ENCODE data around the gene DSCAML1.

Gene DSCAML1

DNA sequence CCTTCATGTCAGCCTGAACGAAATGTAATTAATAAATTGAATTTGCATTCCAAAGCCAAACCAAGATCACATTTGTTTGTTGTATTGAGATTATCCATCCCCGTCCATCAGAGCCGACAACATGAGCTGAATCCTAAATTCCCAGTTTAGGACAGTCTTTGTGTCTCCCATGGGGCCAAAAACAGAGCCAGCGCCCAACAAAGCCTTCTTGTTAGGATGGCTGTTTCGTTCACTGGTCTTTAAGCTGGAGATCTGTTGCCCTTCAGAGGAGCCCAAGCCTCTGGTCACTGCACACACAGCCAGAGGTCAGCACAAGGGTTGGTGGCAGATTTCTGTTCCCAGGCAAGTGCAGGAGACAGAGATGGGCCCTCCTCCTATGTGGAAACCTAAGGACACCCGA lies 25.8 kb downstream of the DSCAML1 start:
- no peak for DNase-seq
- Histone ChIP-seq H3K9me3 (ENCODE audit: control extremely low read depth in 1 of 5, control insufficient read depth in 4 of 5, insufficient read depth in 2 of 5, low read depth in 1 of 5, low read length in 4 of 5) (no peaks in the 10 kb centered on the region), H3K36me3 (ENCODE audit: control insufficient read depth in 4 of 4, insufficient read depth in 4 of 4, low read length in 3 of 4) (no peaks in the 10 kb centered on the region), H3K27me3 (replicated peaks in 2 of 5; ENCODE audit: control insufficient read depth in 4 of 5, insufficient read depth in 5 of 5, low read length in 4 of 5) (peaks cover 0 to 5% (median 2%) of the 10 kb centered on the region in 5 experiments), H3K27ac (ENCODE audit: insufficient read depth in 1 of 2, low read depth in 1 of 2, low read length in 2 of 2, poor library complexity in 1 of 2, severe bottlenecking in 2 of 2) (no peak overlapping the region), H3K4me1 (ENCODE audit: control extremely low read depth in 1 of 4, control insufficient read depth in 4 of 4, insufficient read depth in 4 of 4, low read length in 3 of 4) (no peaks in the 10 kb centered on the region), H3K4me3 (ENCODE audit: control insufficient read depth in 1 of 7, extremely low read depth in 1 of 7, insufficient read depth in 4 of 7, low read depth in 2 of 7, low read length in 6 of 7) (no peak overlapping the region)
- WGBS (ENCODE audit: insufficient coverage) = 100% methylated on average over 5 of the region's 6 CpGs
- ChIA-PET CTCF (interaction anchor here (2.5 kb wide), 1 partner anchor 10 kb away, joined by 6 read pairs; no protein-coding TSS in a partner anchor), POLR2A (interaction anchor here (0.5 kb wide), 1 partner anchor 152 kb away, joined by 4 read pairs; no protein-coding TSS in a partner anchor)

DNA sequence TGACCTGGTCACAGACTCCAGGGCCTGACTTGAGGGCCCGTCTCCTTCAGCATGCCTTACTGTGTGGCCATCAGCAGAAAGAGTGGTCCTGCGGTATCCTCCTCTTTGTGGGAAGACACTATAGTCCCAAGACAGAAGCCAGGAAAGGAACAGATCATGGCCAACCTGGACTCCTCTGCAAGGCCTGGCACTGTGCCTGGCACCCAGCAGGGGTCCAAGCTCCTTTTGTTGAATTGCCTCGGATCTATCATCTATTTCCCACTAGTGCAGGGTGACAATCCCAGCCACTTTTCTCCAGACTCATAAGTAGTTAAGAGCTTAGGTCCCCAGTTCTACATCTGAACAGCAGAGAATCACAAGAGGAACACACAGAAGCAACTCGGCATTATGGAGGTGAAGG lies 27.0 kb downstream of the DSCAML1 start:
- H3K36me3 ChIP-seq (ENCODE audit: control insufficient read depth in 4 of 4, insufficient read depth in 4 of 4, low read length in 3 of 4) = no peaks in the 10 kb centered on the region
- no peak for DNase-seq
- H3K4me1 ChIP-seq (ENCODE audit: control extremely low read depth in 1 of 4, control insufficient read depth in 4 of 4, insufficient read depth in 4 of 4, low read length in 3 of 4) = no peaks in the 10 kb centered on the region
- no peaks in the 10 kb centered on the region for H3K9me3 ChIP-seq (ENCODE audit: control extremely low read depth in 1 of 5, control insufficient read depth in 4 of 5, insufficient read depth in 2 of 5, low read depth in 1 of 5, low read length in 4 of 5)
- no peak overlapping the region for H3K27ac ChIP-seq (ENCODE audit: insufficient read depth in 1 of 2, low read depth in 1 of 2, low read length in 2 of 2, poor library complexity in 1 of 2, severe bottlenecking in 2 of 2)
- H3K4me3 ChIP-seq (ENCODE audit: control insufficient read depth in 1 of 7, extremely low read depth in 1 of 7, insufficient read depth in 4 of 7, low read depth in 2 of 7, low read length in 6 of 7) = no peak overlapping the region
- H3K27me3 ChIP-seq (replicated peaks in 2 of 5; ENCODE audit: control insufficient read depth in 4 of 5, insufficient read depth in 5 of 5, low read length in 4 of 5) = peaks cover 0 to 5% (median 0%) of the 10 kb centered on the region in 5 experiments
- POLR2A ChIA-PET = no interaction called here
- 100% methylated on average over 3 of the region's 4 CpGs for WGBS (ENCODE audit: insufficient coverage)
- CTCF ChIA-PET = interaction anchor here (2.5 kb wide), 1 partner anchor 11 kb away, joined by 6 read pairs; no protein-coding TSS in a partner anchor

DNA sequence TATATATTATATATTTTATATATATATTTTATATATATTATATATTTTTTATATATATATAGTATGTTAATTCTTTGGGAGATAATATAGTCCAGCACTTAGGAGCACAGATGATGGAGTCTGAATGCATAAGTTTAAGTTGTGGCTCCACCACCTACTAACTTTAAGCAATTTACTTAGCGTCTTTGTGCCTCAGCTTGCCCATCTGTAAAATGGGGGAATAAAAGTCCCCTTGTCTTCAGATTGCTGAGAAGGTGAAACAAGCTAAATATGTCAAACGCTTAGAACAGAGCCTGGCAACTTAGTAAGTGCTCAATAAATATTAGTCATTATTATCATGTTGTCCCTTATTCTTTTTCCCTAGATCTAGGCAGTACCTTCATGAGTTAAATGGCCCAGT lies 27.5 kb downstream of the DSCAML1 start:
- Histone ChIP-seq H3K4me3 (ENCODE audit: control insufficient read depth in 1 of 7, extremely low read depth in 1 of 7, insufficient read depth in 4 of 7, low read depth in 2 of 7, low read length in 6 of 7) (no peak overlapping the region), H3K27me3 (replicated peaks in 2 of 5; ENCODE audit: control insufficient read depth in 4 of 5, insufficient read depth in 5 of 5, low read length in 4 of 5) (peaks cover 0 to 5% (median 0%) of the 10 kb centered on the region in 5 experiments), H3K4me1 (ENCODE audit: control extremely low read depth in 1 of 4, control insufficient read depth in 4 of 4, insufficient read depth in 4 of 4, low read length in 3 of 4) (no peaks in the 10 kb centered on the region), H3K9me3 (ENCODE audit: control extremely low read depth in 1 of 5, control insufficient read depth in 4 of 5, insufficient read depth in 2 of 5, low read depth in 1 of 5, low read length in 4 of 5) (no peaks in the 10 kb centered on the region), H3K27ac (ENCODE audit: insufficient read depth in 1 of 2, low read depth in 1 of 2, low read length in 2 of 2, poor library complexity in 1 of 2, severe bottlenecking in 2 of 2) (no peak overlapping the region), H3K36me3 (ENCODE audit: control insufficient read depth in 4 of 4, insufficient read depth in 4 of 4, low read length in 3 of 4) (no peaks in the 10 kb centered on the region)
- ChIA-PET POLR2A (no interaction called here), CTCF (interaction anchor here (2.5 kb wide), 1 partner anchor 12 kb away, joined by 6 read pairs; no protein-coding TSS in a partner anchor)
- no peak for DNase-seq
- WGBS (ENCODE audit: insufficient coverage) = no CpG with 5 or more reads among the region's 2 CpGs

DNA sequence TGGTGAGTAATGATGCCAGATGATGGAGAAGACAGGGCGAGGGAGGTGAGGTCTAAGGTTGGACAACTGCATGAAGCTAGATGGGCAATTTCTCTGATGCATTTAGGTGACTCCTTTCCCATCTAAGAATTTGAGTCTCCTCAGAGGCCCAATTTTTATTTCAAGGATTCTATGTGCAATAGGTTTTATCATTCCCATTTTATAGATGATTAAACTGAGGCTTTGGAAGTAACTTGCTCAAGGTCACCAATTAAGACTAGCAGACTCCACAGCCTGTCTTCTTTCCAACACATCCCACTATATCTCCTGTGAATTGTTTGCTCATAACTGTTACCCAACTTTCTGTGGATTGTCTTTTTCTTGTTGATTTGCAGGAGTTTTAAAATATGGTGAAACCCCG lies 28.5 kb downstream of the DSCAML1 start:
- Histone ChIP-seq H3K27me3 (replicated peaks in 2 of 5; ENCODE audit: control insufficient read depth in 4 of 5, insufficient read depth in 5 of 5, low read length in 4 of 5) (peaks cover 0 to 5% (median 0%) of the 10 kb centered on the region in 5 experiments), H3K27ac (ENCODE audit: insufficient read depth in 1 of 2, low read depth in 1 of 2, low read length in 2 of 2, poor library complexity in 1 of 2, severe bottlenecking in 2 of 2) (no peak overlapping the region), H3K9me3 (ENCODE audit: control extremely low read depth in 1 of 5, control insufficient read depth in 4 of 5, insufficient read depth in 2 of 5, low read depth in 1 of 5, low read length in 4 of 5) (no peaks in the 10 kb centered on the region), H3K36me3 (ENCODE audit: control insufficient read depth in 4 of 4, insufficient read depth in 4 of 4, low read length in 3 of 4) (no peaks in the 10 kb centered on the region), H3K4me1 (ENCODE audit: control extremely low read depth in 1 of 4, control insufficient read depth in 4 of 4, insufficient read depth in 4 of 4, low read length in 3 of 4) (no peaks in the 10 kb centered on the region), H3K4me3 (ENCODE audit: control insufficient read depth in 1 of 7, extremely low read depth in 1 of 7, insufficient read depth in 4 of 7, low read depth in 2 of 7, low read length in 6 of 7) (no peak overlapping the region)
- ChIA-PET POLR2A (no interaction called here), CTCF (no interaction called here)
- no CpG with 5 or more reads among the region's 2 CpGs for WGBS (ENCODE audit: insufficient coverage)
- no peak for DNase-seq

DNA sequence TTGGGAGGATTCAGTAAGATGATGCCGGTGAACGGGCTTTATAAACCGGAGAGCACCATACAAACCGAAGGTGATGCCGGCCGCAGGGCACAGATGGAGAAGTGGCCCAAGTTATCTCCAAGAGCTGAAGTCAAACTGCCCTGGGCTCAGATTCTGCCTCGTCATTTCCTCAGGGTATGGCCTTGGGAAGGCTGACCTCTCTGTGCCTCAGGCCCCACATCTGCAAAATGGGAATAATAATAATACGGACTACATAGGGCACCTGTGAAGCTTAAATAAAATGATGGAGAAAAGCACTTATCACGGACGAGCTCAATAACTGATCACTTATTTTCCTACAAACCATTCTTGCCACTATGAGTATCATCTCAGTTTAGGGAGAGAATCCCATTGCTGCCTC lies 29.9 kb downstream of the DSCAML1 start:
- Histone ChIP-seq H3K27me3 (replicated peaks in 2 of 5; ENCODE audit: control insufficient read depth in 4 of 5, insufficient read depth in 5 of 5, low read length in 4 of 5) (peaks cover 0 to 3% (median 0%) of the 10 kb centered on the region in 5 experiments), H3K27ac (ENCODE audit: insufficient read depth in 1 of 2, low read depth in 1 of 2, low read length in 2 of 2, poor library complexity in 1 of 2, severe bottlenecking in 2 of 2) (no peak overlapping the region), H3K36me3 (ENCODE audit: control insufficient read depth in 4 of 4, insufficient read depth in 4 of 4, low read length in 3 of 4) (no peaks in the 10 kb centered on the region), H3K4me1 (ENCODE audit: control extremely low read depth in 1 of 4, control insufficient read depth in 4 of 4, insufficient read depth in 4 of 4, low read length in 3 of 4) (no peaks in the 10 kb centered on the region), H3K9me3 (ENCODE audit: control extremely low read depth in 1 of 5, control insufficient read depth in 4 of 5, insufficient read depth in 2 of 5, low read depth in 1 of 5, low read length in 4 of 5) (no peaks in the 10 kb centered on the region), H3K4me3 (ENCODE audit: control insufficient read depth in 1 of 7, extremely low read depth in 1 of 7, insufficient read depth in 4 of 7, low read depth in 2 of 7, low read length in 6 of 7) (no peak overlapping the region)
- ChIA-PET CTCF (interaction anchor here (0.8 kb wide), 1 partner anchor 42 kb away, joined by 4 read pairs; no protein-coding TSS in a partner anchor), POLR2A (no interaction called here)
- no peak for DNase-seq
- 85% methylated on average over 7 of the region's 10 CpGs for WGBS (ENCODE audit: insufficient coverage)

DNA sequence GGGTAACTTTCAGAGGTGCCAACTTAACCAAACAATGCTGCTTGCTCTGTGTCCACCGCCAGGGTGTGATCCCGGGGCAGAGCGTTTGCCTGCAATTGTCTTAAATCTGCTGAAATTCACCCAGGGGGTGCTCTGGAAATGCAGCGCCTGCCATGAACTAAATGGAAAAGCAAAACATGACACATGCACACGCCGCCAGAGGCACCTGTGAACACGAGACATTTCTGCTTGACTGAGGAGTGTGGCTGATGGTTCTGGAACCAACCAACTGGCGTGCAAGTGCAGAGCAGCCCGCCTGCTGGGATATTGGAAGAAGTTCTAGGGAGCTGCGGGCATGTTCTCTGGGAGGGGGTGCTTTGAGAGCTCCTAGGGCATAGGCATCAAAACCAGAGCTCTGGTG lies 30.4 kb downstream of the DSCAML1 start:
- no peak for DNase-seq
- POLR2A ChIA-PET = no interaction called here
- Histone ChIP-seq H3K4me3 (ENCODE audit: control insufficient read depth in 1 of 7, extremely low read depth in 1 of 7, insufficient read depth in 4 of 7, low read depth in 2 of 7, low read length in 6 of 7) (no peak overlapping the region), H3K4me1 (ENCODE audit: control extremely low read depth in 1 of 4, control insufficient read depth in 4 of 4, insufficient read depth in 4 of 4, low read length in 3 of 4) (no peaks in the 10 kb centered on the region), H3K36me3 (ENCODE audit: control insufficient read depth in 4 of 4, insufficient read depth in 4 of 4, low read length in 3 of 4) (no peaks in the 10 kb centered on the region), H3K9me3 (ENCODE audit: control extremely low read depth in 1 of 5, control insufficient read depth in 4 of 5, insufficient read depth in 2 of 5, low read depth in 1 of 5, low read length in 4 of 5) (no peaks in the 10 kb centered on the region), H3K27me3 (replicated peaks in 2 of 5; ENCODE audit: control insufficient read depth in 4 of 5, insufficient read depth in 5 of 5, low read length in 4 of 5) (peaks cover 0 to 3% (median 0%) of the 10 kb centered on the region in 5 experiments), H3K27ac (ENCODE audit: insufficient read depth in 1 of 2, low read depth in 1 of 2, low read length in 2 of 2, poor library complexity in 1 of 2, severe bottlenecking in 2 of 2) (no peak overlapping the region)
- CTCF ChIA-PET = interaction anchor here (0.8 kb wide), 1 partner anchor 43 kb away, joined by 4 read pairs; no protein-coding TSS in a partner anchor
- 95% methylated on average over 10 of the region's 10 CpGs for WGBS (ENCODE audit: insufficient coverage)

DNA sequence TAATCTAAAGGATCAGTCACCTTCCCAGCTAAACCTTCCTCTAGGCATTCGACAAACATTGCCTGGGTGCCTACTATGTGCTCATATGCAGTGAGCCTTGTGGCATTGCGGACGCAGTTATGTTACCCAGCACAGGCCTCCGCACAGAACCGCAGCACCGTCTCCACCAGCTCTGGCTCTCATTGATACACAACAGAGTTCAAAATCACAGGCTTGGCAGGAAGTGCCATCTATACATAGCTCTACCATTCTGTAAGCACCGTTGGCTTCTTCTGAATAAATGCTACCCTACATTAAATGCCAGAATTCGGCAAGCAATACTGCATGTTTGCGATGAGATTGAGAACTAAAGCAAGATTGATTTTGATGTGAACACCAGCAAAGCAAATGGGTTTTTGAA lies 31.0 kb downstream of the DSCAML1 start:
- H3K27ac ChIP-seq (ENCODE audit: insufficient read depth in 1 of 2, low read depth in 1 of 2, low read length in 2 of 2, poor library complexity in 1 of 2, severe bottlenecking in 2 of 2) = no peak overlapping the region

More for the DNA sequence above, 31.0 kb downstream of the DSCAML1 start:
- H3K27me3 ChIP-seq (replicated peaks in 2 of 5; ENCODE audit: control insufficient read depth in 4 of 5, insufficient read depth in 5 of 5, low read length in 4 of 5) = peaks cover 0 to 3% (median 0%) of the 10 kb centered on the region in 5 experiments
- ChIA-PET CTCF (no interaction called here), POLR2A (no interaction called here)
- no peak overlapping the region for H3K4me3 ChIP-seq (ENCODE audit: control insufficient read depth in 1 of 7, extremely low read depth in 1 of 7, insufficient read depth in 4 of 7, low read depth in 2 of 7, low read length in 6 of 7)
- H3K4me1 ChIP-seq (ENCODE audit: control extremely low read depth in 1 of 4, control insufficient read depth in 4 of 4, insufficient read depth in 4 of 4, low read length in 3 of 4) = no peaks in the 10 kb centered on the region
- WGBS (ENCODE audit: insufficient coverage) = 94% methylated on average over 8 of the region's 9 CpGs
- H3K9me3 ChIP-seq (ENCODE audit: control extremely low read depth in 1 of 5, control insufficient read depth in 4 of 5, insufficient read depth in 2 of 5, low read depth in 1 of 5, low read length in 4 of 5) = no peaks in the 10 kb centered on the region
- DNase-seq = no peak
- H3K36me3 ChIP-seq (ENCODE audit: control insufficient read depth in 4 of 4, insufficient read depth in 4 of 4, low read length in 3 of 4) = no peaks in the 10 kb centered on the region

Measured in common myeloid progenitor, CD34-positive (primary cell).